Duodenal mucosa (tissue), 2 donors: ENCODE measurements around the gene CNIH2.
A peak's percentile ranks its signal among the peaks of the same experiment; 100 is the strongest.
"Not testable (repeated sequence)": the region's sequence is repeated elsewhere in the genome, so short reads cannot be mapped to it uniquely, and the experiment has no call there.

Experiments used
- H3K27ac ChIP-seq: one replicate; pipeline ENCODE4 v1.7.0; 2013; ENCODE audit warnings: low read depth, low read length
- H3K27me3 ChIP-seq, 2 donors: one replicate each; pipeline ENCODE4 v1.7.0; 2013; ENCODE audit warnings: low read length in 2 of 2, control low read depth in 1 of 2; ENCODE audit not compliant: insufficient read depth in 2 of 2, control insufficient read depth in 1 of 2
- H3K36me3 ChIP-seq, 2 donors: one replicate each; pipeline ENCODE4 v1.7.0; 2013; ENCODE audit warnings: low read length in 2 of 2, control low read depth in 1 of 2; ENCODE audit not compliant: insufficient read depth in 2 of 2, control insufficient read depth in 1 of 2
- H3K4me1 ChIP-seq, 2 donors: one replicate each; pipeline ENCODE4 v1.7.0; 2013; ENCODE audit warnings: low read length in 2 of 2, control low read depth in 1 of 2; ENCODE audit not compliant: insufficient read depth in 2 of 2, control insufficient read depth in 1 of 2
- H3K4me3 ChIP-seq, 2 donors: one replicate each; pipeline ENCODE4 v1.7.0; 2013; ENCODE audit warnings: low read length in 2 of 2, low read depth in 1 of 2
- H3K9ac ChIP-seq, 2 donors: one replicate each; pipeline ENCODE4 v1.7.0; 2013; ENCODE audit warnings: low read length in 2 of 2, low read depth in 1 of 2
- H3K9me3 ChIP-seq, 2 donors: one replicate each; pipeline ENCODE4 v1.7.0; 2013; ENCODE audit warnings: low read length in 2 of 2, control low read depth in 1 of 2; ENCODE audit not compliant: control insufficient read depth in 1 of 2

CNIH2 gene

DNA sequence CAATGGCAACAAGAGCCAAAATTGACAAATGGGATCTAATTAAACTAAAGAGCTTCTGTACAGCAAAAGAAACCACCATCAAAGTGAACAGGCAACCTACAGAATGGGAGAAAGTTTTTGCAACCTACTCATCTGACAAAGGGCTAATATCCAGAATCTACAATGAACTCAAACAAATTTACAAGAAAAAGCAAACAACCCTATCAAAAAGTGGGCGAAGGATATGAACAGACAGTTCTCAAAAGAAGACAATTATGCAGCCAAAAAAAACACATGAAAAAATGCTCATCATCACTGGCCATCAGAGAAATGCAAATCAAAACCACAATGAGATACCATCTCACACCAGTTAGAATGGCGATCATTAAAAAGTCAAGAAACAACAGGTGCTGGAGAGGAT lies 42.3 kb downstream of the CNIH2 start:
- H3K27ac ChIP-seq, H3K9ac ChIP-seq, H3K36me3 ChIP-seq, H3K9me3 ChIP-seq, H3K27me3 ChIP-seq, H3K4me3 ChIP-seq: not testable (repeated sequence)
- peaks cover 10 to 17% of the 10 kb centered on the region in 2 donors for H3K4me1 ChIP-seq

GRCh38 chr11:66320748-66321147 lies 42.8 kb downstream of the CNIH2 start:
- not testable (repeated sequence) for H3K9ac ChIP-seq, H3K27me3 ChIP-seq, H3K27ac ChIP-seq, H3K9me3 ChIP-seq, H3K4me3 ChIP-seq, H3K36me3 ChIP-seq
- peaks cover 10 to 17% of the 10 kb centered on the region in 2 donors for H3K4me1 ChIP-seq

DNA sequence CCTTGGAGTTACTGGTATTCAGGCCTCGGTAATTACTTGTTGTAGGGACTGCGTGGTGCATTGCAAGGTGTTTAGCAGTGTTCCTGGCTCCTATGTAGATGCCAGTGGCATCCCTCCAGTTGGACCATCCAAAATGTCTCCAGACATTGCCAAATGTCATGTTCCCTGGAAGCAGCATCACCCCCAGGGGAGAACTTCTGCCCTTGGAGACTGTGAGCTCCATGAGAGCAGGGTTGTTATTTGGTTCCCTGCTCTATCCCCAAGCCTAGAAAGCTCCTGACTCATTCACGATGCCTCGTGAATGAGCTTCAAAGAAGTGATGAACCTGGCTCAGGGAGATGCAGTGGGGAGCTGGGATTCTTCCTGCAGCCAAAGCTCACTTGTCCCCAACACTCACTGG lies 43.6 kb downstream of the CNIH2 start:
- H3K9ac ChIP-seq, result no peak overlapping the region
- no peaks in the 10 kb centered on the region for H3K36me3 ChIP-seq
- no peaks in the 10 kb centered on the region for H3K27me3 ChIP-seq
- no peak overlapping the region for H3K4me3 ChIP-seq
- H3K4me1 ChIP-seq, result peaks cover 10 to 13% of the 10 kb centered on the region in 2 donors
- H3K9me3 ChIP-seq, result no peaks in the 10 kb centered on the region
- no peak overlapping the region for H3K27ac ChIP-seq

- Histone ChIP-seq H3K4me1 (peaks cover 8 to 16% of the 10 kb centered on the region in 2 donors), H3K9me3 (no peaks in the 10 kb centered on the region), H3K9ac (no peak overlapping the region), H3K27ac (no peak overlapping the region), H3K4me3 (no peak overlapping the region), H3K36me3 (no peaks in the 10 kb centered on the region), H3K27me3 (no peaks in the 10 kb centered on the region)
These were observed 44.9 kb downstream of the CNIH2 start for GRCh38 chr11:66322732-66323427.

DNA sequence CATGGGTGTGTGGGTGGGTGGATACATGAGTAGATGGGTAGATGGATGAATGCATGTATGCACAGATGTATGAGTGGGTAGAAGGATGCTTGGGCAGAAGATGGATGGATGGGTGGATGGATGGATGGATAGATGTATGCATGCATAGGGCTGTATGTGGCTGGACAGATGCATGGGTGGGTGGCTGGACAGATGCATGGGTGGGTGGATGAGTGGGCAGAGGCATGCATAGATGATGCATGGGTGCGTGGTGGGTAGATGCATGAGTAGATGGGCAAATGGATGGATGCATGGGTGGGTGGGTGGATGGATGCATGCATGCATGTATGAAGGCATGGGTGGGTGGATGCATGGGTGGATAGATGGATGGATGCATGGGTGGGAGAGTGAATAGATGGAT lies 45.7 kb downstream of the CNIH2 start:
- Histone ChIP-seq H3K9ac (no peak overlapping the region), H3K4me1 (peaks cover 8 to 16% of the 10 kb centered on the region in 2 donors), H3K27ac (no peak overlapping the region), H3K27me3 (no peaks in the 10 kb centered on the region), H3K4me3 (no peak overlapping the region), H3K36me3 (no peaks in the 10 kb centered on the region), H3K9me3 (no peaks in the 10 kb centered on the region)

DNA sequence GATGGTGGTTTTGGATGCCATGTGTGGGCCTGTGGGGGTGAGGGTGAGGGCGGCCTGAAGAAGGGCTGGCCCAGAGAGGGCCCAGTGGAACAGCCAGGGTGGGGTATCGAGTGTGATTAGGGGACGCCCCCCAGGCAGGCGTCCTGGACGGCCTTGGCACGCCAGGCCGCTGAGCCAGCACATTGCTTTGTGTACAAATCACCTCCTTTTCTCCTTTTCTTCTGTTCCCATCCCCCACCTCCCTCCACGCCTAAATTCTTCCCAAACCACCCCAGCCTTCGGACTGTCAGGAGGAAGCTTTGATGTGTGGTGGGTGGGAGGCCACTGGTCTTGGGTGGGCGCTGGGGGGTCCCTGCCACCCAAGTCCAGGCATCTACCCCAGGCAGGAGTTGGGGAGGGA lies 46.7 kb downstream of the CNIH2 start:
- Histone ChIP-seq H3K4me3 (no peak overlapping the region), H3K9ac (no peak overlapping the region), H3K4me1 (peaks cover 10 to 15% of the 10 kb centered on the region in 2 donors), H3K27me3 (no peaks in the 10 kb centered on the region), H3K9me3 (no peaks in the 10 kb centered on the region), H3K36me3 (no peaks in the 10 kb centered on the region), H3K27ac (no peak overlapping the region)

DNA sequence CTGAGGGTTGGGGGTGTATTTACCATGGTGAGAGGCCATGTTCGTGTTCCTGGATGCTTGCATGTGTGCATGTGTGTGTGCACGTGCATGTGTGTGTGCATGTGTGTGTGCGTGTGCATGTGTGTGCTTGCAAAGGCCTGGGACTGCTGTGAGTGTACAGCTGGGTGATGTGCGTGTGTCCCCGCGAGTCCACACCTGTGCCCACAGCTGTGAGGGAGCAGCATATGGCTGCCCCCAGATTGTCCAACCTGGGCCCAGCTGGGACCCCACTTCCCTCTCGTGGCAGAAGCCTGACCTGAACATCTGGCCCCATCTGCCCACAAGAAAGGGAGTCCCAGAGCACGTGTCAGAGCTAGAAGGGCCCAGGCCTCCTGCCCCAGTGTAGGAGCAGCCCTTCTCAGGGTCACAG lies 47.3 kb downstream of the CNIH2 start:
- no peaks in the 10 kb centered on the region for H3K27me3 ChIP-seq
- H3K4me1 ChIP-seq, result peaks cover 10 to 15% of the 10 kb centered on the region in 2 donors
- H3K4me3 ChIP-seq, result no peak overlapping the region
- no peaks in the 10 kb centered on the region for H3K9me3 ChIP-seq
- H3K27ac ChIP-seq, result no peak overlapping the region
- no peaks in the 10 kb centered on the region for H3K36me3 ChIP-seq
- H3K9ac ChIP-seq, result no peak overlapping the region

- Histone ChIP-seq H3K27ac (no peak overlapping the region), H3K4me3 (no peak overlapping the region), H3K9ac (no peak overlapping the region), H3K4me1 (peaks cover 10 to 15% of the 10 kb centered on the region in 2 donors), H3K9me3 (no peaks in the 10 kb centered on the region), H3K27me3 (no peaks in the 10 kb centered on the region), H3K36me3 (no peaks in the 10 kb centered on the region)
These were observed 48.5 kb downstream of the CNIH2 start for GRCh38 chr11:66326261-66327111.

DNA sequence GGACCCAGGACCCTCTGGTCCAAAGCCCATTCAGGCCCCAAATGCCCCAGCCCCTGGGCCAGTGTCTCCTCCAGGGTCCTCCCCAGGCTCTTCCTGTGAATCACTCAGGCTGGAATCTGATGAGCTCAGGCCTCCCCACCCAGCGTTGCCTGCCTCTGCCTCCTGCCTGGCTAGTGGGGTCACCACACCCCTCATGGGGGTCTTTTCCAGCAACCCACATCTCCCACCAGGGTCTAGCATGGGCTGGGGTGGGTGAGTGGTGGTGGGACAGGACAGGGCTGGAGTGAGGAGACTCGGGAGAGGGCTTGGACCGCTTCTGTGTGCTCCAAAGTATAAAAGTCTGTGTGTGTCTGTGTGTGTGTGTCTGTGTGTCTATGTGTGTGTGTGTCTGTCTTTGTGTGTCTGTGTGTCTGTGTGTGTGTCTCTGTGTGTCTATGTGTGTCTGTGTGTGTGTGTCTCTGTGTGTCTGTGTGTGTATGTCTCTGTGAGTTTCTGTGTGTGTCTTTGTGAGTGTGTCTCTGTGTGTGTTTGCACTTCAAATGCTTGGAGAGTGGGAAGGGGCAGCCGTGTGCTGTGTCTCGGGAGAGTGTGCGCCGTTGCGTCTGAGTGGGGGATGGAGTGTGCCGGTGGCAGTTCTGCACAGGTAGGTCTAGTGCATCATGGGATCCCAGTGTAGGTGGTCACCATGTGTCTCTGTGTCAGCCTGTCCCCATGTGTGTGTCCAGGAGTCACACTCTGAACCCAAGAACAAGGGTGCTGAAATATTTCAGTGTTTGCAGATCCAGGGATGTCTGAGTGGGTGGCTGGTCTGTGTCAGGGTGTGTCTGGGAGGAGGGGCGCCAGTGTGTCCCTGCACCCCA lies 49.4 kb downstream of the CNIH2 start:
- H3K27ac ChIP-seq, result no peak overlapping the region
- peak overlapping the region in 1 of 2 donors; percentile 22 for H3K9ac ChIP-seq
- H3K4me1 ChIP-seq, result peaks cover 10 to 15% of the 10 kb centered on the region in 2 donors
- no peaks in the 10 kb centered on the region for H3K27me3 ChIP-seq
- H3K36me3 ChIP-seq, result peaks cover 0 to 3% of the 10 kb centered on the region in 2 donors
- no peak overlapping the region for H3K4me3 ChIP-seq
- H3K9me3 ChIP-seq, result no peaks in the 10 kb centered on the region

- Histone ChIP-seq H3K27ac (no peak overlapping the region), H3K36me3 (peaks cover 0 to 8% of the 10 kb centered on the region in 2 donors), H3K27me3 (no peaks in the 10 kb centered on the region), H3K9me3 (no peaks in the 10 kb centered on the region), H3K4me1 (peaks cover 10 to 15% of the 10 kb centered on the region in 2 donors), H3K9ac (peak overlapping the region in 1 of 2 donors; percentile 22), H3K4me3 (no peak overlapping the region)
These were observed 50.0 kb downstream of the CNIH2 start for GRCh38 chr11:66328031-66328301.
